Ureter (tissue), 1 donor: Measurements from ENCODE around the gene PUM2. TPM values are rescaled to one million over a fixed set of nuclear protein-coding genes. Genes with fewer than 3 reads are reported as not detected.

Experiments used
- DNase-seq: peaks from one replicate; pipeline ENCODE4 v3.0.0-alpha.2; 2020; ENCODE audit warnings: low spot score
- total RNA-seq: library from RNA; stranded (reverse); gene quantifications from one replicate; pipeline ENCODE4 v1.2.4, GENCODE V29; 2023
- donor health status: DM: yes; HTN: yes; CAD: no.

The PUM2 gene
- total RNA-seq, 1 donor from 2014 or later, result 123 TPM

DNA sequence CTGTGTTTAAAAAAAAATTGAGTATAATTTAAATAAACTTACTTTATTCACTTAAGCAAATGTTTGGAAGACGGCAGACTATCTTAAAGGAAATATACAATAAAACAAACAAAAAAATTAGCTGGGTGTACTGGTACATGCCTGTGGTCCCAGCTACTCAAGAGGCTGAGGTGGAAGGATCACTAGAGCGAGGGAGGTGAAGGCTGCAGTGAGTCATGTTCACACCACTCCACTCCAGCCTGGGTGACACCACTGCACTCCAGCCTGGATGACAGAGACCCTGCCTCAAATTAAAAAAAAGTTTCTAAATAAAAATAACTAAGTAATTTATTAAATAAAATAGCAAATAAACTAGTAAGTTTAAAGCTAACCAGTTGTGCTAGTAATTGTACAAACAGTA is 7.5 kb downstream of the PUM2 start:
- DNase-seq, result no peak

DNA sequence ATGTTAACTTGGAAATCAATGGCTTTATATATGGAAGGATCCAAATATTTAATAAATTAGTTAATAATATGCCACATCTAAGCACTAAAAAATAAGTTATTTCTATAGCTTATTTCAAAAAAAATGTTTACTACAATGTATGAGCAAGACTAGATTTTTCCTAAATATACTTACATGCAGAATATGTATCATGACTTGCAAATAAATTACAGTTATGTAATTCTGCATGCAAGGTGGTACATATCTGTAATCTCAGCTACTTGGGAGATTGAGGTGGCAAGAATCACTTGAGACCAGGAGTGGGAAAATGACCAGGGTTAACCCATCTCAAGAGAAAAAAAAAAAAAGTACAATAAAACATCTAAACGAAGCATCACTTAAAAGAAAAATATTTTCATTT is 11.6 kb downstream of the PUM2 start:
- no peak for DNase-seq

DNA sequence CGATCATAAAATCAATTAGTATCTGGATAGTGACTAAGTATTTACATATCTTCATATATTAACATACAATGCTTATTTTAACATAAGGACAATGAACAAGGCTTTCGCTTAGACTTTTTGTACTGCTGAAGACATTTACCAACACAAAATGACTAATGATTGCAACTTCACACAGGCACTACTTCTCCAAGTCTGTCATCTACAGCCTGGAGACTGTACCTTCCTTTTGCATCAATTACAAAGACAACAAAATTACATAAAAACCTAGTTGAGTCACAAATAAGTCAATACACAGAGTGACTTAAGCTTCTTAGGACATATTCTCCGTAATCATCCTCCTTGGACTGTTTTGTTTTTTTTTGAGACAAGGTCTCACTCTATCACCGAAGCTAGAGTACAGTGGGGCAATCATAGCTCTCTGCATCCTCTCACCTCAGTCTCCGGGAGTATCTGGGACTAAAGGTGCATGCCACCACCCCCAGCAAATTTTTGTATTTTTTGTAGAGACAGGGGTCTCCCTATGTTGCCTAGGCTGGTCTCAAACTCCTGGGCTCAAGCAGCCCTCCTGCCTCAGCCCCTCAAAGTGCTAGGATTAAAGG is 15.9 kb downstream of the PUM2 start:
- no peak for DNase-seq

DNA sequence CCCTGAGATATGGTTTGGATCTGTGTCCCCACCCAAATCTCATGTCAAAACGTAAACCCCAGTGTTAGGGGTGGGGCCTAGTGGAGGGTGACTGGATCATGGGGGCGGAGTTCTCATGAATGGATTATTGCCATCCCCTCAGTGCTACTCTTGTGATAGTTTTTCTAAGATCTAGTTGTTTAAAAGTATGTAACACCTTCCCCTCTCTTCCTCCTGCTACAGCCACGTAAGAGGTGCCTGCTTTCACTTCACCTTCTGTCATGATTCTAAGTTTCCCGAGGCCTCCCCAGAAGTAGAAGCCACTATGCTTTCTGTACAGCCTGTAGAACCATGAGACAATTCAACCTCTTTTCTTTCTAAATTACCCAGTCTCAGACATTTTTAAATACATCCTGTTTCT is 16.9 kb downstream of the PUM2 start:
- DNase-seq, result no peak

DNA sequence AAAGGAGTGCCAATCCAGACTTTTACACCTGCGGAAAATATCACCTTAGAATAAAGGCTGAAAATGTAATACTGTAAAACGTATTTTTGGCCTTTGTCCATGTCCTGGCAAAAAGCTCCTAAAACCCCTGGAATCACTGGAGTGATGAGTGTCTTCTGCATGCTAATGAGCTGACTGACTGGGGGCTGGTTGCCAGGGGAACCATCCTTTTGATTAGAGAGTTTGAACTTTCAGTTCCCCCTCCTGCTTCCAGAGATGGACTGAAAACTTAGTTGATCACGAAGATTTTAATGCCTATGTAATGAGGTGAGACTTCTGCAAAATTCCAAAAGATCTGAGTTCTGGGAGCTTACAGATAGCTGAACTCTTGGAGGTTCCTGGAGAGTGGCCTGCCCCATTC is 20.5 kb downstream of the PUM2 start:
- no peak for DNase-seq

DNA sequence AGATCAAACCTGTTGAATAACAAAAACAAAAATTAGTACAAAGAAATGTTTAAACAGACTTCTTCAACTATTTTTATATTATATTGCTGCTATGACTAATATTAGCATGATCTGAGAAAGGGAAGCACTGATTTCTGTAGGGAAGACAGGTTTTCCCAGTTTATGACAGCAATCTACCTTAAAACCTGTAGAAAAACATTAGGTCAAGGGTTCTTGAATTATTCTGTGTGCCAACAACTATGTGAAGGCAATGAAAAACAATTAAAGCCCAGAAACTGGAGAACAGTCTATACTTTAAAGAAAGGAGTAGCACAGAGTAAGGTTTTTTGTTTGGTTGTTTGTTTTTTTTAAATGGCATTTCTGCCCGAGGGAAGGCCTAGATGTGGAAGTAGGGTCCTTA is 23.3 kb downstream of the PUM2 start:
- no peak for DNase-seq

DNA sequence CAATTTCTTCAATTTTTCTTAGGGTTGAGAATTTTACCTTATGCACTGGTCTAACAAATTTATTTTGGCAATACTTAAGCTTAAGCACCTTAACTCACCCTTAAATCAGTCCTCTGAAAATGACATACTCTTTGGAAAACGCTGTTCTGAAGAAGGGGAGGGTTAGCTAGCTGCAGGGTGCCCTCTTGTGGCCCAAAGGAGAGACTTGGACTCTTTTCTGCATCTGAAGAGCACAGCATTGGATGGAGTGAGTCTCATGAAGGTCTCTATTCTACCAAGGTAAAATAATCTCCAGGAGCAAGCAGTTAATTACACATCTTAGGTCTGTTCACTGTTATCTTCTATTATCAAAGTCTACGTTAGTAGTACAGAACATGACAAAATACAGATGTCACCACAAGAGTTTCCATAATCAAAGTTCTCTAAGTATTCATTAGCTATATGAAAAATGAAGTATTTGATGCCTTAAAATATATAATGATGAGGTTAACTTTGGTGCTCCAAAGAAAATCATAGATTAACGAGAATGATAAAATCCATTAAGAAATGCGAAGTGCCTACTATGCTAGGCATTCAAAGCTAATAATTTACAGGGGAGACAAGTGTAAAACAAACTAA is 24.4 kb downstream of the PUM2 start:
- no peak for DNase-seq

DNA sequence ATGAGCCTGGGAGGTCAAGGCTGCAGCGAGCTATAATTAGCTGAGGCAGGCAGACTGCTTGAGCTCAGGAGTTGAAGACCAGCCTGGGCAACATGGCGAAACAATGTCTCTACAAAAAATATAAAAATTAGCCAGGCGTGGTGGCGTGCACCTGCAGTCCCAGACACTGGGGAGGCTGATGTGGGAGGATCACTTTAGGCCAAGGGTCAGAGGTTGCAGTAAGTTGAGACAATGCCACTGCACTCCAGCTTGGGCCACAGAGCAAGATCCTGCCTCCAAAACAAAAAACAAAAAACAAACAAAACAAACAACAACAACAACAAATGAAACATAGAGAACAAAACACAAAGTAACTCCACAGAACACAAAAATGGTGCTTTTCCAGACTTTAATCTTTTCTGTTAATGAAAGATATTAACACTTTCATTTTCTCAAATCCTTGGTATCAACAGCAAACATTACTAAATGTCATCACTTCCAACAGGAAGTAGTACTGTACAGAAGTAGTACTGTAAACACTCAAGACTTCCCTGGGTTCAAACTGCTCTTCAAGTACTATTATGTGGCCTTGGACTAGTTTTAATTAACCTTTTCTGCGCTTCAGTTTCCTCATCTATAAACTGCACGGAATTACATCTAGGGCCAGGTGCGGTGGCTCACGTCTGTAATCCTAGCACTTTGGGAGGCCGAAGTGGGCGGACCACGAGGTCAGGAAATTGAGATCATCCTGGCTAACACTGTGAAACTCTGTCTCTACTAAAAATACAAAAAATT is 27.9 kb downstream of the PUM2 start:
- DNase-seq, result no peak

DNA sequence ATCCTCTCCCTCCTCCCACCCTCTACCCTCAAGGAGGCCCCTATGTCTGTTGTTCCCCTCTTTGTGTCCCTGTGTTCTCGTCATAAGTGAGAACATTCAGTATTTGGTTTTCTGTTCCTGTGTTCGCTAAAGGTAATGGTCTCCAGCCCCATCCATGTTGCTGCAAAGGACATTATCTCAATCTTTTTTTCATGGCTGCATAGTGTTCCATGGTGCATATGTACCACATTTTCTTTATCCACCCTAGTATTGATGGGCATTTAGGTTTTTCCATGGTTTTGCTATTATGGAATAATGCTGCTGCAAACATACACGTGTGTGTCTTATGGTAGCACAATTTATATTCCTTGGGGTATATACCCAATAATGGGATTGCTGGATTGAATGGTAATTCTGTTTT is 33.0 kb downstream of the PUM2 start:
- no peak for DNase-seq

DNA sequence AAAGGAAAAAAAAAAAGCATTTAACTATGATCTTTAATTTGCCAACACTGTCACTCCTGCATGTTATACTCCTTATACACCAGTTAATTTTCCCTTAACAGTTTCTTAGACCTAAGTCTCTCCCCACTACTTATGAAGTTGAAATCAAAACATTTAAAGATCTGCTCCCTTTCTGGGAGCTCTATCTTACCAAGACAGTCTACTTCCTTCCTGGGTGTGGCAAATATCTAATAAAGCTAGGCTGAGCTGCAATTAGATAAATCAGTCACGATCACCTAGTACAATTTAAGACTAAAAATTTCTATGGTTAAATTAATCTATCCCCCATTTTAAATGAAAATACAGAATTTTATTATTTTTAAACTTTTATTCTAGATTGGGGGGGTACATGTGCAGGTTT is 33.4 kb downstream of the PUM2 start:
- DNase-seq, result no peak

DNA sequence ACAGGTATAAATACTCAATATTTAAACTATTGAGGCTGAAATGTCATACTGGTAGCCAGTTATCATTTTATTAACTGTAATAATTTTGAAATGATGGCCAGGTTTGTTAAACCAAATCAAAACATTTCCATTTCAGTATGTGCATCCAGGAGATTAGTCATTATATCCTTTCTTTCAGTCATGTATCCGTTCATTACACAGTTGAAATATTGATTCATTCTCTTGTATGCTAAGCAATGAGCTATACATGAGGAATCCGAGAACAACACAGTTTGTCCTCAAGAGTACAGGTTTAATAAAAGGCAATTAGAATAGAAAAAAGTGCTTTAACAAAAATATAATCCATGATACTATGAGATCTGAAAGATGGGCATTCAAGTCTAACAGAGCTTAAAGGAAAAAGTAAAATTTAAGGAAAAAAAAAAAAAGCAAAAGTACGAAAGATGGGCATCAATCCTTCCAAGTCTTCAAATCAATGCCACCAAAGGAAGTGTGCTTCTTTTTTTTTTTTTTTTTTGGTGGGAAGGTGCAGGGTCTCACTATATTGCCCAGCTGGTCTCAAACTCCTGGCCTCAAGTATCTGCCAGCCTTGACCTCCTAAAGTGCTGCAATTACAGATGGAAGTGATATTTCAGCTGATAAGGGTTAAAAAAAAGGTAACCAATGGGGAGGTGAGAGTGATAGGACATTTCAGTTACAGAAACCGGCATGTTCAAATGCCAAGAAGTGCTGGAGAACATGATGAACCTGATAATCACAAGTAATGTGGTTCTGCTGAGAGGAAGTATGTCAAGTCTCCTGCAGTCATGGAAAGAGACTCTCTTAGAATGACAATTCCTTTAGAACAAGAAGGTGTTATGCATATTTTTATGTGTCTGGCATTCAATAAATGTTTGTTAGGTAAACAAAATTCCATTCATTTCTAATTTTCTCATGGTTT is 35.8 kb downstream of the PUM2 start:
- DNase-seq, result no peak

DNA sequence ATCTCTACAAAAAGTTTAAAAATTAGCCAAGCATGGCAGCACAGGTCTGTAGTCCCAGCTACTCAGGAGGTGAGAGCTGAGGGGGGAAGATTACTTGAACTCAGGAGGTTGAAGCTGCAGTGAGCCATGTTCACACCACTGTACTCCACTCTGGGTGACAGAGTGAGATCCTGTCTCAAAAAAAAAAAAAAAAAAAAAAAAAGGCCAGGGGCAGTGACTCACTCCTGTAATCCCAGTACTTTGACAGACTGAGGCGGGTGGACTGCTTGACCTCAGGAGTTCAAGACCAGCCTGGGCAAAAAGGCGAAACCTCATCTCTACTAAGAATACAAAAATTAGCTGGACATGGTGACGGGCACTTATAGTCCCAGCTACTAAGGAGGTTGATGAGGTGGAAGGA is 37.0 kb downstream of the PUM2 start:
- no peak for DNase-seq

DNA sequence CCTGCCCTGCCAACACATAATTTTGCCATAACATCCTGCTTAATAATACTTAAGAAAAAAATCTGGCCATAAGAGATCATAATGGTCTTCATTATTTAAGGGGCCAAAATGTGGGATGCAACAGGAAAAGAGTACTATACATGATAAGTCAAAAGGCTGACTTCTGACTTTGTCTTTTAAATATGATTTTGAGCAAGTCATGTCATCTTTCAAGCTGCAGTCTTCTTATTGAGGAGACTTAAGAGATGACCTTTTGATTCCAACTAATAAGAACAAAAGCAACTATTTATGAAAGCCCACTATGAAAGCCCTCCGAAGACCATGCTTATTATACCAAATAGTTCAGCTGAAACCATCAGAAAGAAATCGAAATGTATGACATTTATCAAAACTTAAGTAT is 41.6 kb downstream of the PUM2 start:
- no peak for DNase-seq

DNA sequence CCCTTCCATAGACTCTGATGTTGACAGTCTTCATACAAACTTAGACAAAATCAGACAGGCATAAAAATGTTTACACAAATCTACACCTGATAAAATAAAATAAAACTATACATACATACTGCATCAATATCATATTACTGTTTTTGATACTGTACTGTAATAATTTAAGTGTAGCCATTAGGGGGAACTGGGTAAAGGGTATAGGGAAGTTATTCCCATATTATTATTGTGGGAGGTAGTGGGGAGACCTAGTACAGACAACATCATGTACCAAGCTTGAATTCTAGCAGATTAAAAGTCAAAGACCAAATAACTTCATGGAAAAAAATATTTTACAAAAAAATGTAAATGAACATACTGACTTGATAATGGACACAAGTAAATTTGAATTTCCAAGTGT is 43.3 kb downstream of the PUM2 start:
- no peak for DNase-seq

DNA sequence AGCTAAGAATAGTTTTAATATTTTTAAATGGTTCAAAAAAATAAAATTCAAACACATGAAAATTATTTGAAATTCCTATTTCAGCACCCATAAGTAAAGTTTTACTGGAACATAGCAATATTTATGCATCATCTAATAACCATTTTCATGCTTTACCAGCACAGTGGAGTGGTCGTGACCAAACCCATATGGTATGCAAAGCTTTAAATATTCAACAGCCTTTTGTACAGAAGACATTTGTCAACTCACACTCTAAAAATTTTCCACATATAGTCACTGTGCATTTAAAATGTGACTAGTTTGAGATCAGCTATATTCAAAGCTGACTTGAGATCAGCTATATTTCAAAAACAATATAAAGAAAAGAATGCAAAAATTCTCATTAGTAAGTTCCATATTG is 46.2 kb downstream of the PUM2 start:
- no peak for DNase-seq

DNA sequence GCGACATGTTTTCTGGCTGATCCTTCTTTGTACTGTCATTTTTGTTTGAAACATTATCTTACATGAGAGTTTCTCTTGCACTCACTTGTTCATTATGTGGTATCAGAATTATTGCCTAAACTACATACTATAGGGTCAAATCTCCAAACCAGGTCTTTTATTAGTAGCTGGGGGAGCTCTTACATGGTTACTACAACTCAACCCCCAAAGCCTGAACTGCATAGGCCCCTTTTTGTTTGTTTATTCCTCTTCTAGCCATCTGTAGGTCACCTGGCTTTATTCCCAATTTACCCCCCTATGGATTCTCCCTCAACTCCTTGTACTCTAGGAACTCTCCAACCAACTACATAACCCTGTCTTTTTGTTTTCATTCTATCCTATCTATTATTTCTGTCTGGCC is 46.7 kb downstream of the PUM2 start:
- DNase-seq, result no peak

DNA sequence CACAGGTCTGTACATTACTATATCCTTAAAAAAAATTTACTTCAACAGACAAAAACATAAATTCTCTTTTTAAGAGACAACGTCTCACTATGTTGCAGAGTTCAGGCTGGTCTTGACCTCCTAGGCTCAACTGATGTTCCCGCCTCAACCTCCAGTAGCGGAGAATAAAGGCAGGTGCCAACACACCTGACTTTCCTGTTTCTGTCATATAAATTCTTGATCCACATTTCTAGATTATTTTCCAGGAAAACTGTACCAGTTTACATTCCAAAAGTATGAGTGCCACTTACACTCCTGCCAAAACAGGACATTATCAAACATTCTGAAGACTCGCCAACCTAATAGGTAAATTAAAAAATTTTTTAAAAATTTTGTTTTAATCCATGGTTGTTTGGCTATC is 48.6 kb downstream of the PUM2 start:
- DNase-seq, result no peak

DNA sequence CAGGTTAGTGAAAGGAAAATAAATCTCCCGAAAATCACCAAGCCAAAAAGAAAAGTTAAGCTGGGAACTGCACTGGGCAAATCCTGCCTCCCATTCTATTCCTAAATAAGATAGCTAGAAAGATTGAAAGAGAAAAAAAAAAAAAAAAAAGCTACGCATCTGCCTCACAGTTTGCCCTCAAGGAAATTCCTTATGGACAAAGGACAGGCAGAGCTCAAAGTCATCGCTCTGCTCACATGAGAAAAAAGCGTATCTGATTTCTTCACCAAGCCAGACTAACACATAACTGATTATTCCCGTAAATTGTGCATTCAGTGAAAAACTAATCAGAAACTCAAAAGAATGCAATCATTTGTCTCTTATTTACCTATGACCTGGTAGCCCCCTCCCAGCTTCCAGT is 50.0 kb downstream of the PUM2 start:
- no peak for DNase-seq

DNA sequence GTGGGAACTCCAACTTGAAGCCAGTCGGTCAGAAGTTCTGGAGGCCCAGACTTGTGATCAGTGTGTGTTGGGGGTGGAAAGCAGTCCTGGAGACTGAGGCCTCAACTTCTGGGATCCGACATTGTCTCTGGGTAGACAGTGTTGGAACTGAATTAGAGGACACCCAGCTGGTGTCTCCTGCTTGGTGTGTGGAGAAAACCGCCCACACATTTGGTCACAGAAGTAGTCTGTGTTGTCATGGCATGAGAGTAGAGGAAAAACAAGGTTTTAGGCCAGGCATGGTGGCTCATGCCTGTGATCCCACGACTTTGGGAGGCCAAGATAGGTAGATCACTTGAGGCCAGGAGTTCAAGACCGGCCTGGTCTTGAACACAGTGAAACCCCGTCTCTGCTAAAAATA is 51.5 kb downstream of the PUM2 start:
- DNase-seq, result no peak

DNA sequence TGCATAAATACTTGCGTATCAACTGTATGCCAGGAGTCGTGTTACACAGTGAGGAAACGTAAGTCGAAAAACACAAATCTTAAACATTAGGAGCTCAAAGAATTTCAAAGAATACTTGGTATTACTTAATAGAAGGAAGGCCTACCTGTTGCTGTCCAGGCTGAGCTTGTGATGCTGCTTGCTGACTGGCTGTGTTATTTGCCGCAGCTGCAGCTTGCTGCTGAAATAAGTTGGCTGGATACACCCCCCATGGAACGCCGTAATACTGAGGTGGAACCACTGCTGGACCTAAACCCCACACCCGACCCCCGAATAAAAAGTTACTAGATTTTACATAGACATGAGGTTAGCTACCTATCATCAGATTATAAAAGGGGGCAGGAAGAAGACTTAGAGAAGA is 56.4 kb downstream of the PUM2 start:
- no peak for DNase-seq

DNA sequence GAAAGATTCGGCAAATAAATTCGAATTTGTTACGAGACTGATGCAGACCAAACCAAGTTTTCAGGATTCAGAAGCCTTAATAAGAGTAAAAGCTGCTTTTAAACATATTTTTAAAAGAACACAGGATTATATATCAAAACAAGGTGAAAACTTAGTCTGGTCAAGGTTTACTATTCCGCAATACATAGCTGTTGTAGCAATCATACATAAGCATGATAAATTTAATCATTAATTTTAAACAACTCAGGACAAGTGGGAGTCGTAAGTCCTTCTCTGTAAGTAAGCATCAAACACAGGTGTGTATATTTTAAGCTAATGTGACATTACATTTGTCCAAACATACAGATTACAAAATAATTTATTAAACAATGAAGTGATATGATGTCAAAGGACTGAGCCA is 57.7 kb downstream of the PUM2 start:
- DNase-seq, result no peak

DNA sequence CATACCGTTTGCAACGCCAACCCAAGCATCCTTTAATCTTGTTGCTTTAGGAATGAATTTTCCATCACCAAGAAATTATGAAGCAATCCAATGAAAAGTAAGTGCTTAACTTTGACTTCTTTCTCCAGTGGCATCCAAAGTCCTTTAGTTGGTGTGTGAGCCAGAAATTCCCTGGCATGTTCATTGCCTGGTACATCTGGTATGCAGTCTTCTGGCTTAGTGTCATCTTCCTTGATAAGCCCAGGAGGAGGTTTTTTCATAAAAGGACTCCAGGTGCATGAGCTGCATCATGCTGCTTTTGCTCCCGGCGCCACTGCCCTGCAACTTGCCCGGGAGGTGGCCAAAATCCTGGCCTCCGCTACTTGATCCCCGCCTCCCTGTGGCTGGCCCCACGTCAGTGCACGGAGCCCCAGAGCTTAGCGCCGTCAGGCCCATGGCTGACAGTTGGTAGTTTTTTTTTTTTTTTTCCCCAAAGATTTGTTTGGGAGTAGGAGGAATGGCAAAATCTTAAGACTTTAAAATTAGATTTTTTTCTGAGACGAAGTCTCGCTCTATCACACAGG is 58.7 kb downstream of the PUM2 start:
- DNase-seq, result no peak
